T-helper 17 cell (primary cell): ENCODE results near the gene DIP2C. TPM values are rescaled to one million over a fixed set of nuclear protein-coding genes. Genes with fewer than 3 reads are reported as not detected.

ENCODE experiments used
- ATAC-seq: fragments of 150-1000 bp; cut with Tn5 transposase; 2 replicates; pipeline ENCODE4 v1.10.0; 2021; ENCODE audit warnings: mild to moderate bottlenecking, moderate library complexity
- DNase-seq, 3 donors: peaks; one replicate each; pipeline versions ENCODE4 v3.0.0 to v3.0.0-alpha.2; 2020 to 2021
- H3K9me3 ChIP-seq: one replicate; pipeline ENCODE4 v1.7.0; 2013; ENCODE audit warnings: low read length, mild to moderate bottlenecking; ENCODE audit not compliant: control insufficient read depth, poor library complexity, severe bottlenecking
- H3K27ac Mint-ChIP-seq: one replicate; pipeline ENCODE4 v1.8.0; 2022; ENCODE audit warnings: mild to moderate bottlenecking, moderate library complexity, mixed read lengths
- H3K27me3 Mint-ChIP-seq: one replicate; pipeline ENCODE4 v1.8.0; 2022; ENCODE audit warnings: mixed read lengths
- H3K36me3 Mint-ChIP-seq: one replicate; pipeline ENCODE4 v1.8.0; 2022; ENCODE audit warnings: low read depth, mixed read lengths
- H3K4me1 Mint-ChIP-seq: one replicate; pipeline ENCODE4 v1.8.0; 2022; ENCODE audit warnings: mild to moderate bottlenecking, mixed read lengths
- H3K4me3 Mint-ChIP-seq: one replicate; pipeline ENCODE4 v1.8.0; 2022; ENCODE audit warnings: mild to moderate bottlenecking, moderate library complexity, mixed read lengths
- total RNA-seq, 4 donors: library from RNA in 2 of 4; stranded (reverse) in 2 of 4; gene quantifications; one replicate each; pipeline ENCODE4 v1.2.3 and lab custom pipeline; 2022 to 2026

The DIP2C gene
- total RNA-seq, 2 donors from 2014 or later: 4.1 to 6.0 TPM

DNA sequence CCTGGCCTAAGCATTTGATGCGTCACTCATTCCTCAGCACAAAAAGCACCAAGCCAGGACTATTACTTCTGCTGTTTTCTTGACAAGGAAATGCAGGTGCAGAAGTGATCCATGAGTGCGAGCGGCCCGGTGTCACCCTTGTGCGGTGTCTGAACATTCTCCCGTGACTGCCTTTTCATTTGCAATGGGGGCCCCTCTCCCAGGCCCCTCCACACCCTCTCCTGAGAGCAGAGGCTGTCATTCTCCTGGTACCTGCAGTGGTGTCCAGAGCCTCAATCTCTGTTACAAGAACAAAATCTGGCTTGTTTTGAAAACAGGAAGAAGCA lies 213.1 kb downstream of the DIP2C start:
- no peaks in the 10 kb centered on the region for H3K9me3 ChIP-seq
- Mint-ChIP-seq H3K27me3 (no peaks in the 10 kb centered on the region), H3K4me3 (no peak overlapping the region), H3K27ac (no peak overlapping the region), H3K4me1 (peaks cover 2% of the 10 kb centered on the region), H3K36me3 (no peaks in the 10 kb centered on the region)
- DNase-seq (no peak), ATAC-seq (no peak)

DNA sequence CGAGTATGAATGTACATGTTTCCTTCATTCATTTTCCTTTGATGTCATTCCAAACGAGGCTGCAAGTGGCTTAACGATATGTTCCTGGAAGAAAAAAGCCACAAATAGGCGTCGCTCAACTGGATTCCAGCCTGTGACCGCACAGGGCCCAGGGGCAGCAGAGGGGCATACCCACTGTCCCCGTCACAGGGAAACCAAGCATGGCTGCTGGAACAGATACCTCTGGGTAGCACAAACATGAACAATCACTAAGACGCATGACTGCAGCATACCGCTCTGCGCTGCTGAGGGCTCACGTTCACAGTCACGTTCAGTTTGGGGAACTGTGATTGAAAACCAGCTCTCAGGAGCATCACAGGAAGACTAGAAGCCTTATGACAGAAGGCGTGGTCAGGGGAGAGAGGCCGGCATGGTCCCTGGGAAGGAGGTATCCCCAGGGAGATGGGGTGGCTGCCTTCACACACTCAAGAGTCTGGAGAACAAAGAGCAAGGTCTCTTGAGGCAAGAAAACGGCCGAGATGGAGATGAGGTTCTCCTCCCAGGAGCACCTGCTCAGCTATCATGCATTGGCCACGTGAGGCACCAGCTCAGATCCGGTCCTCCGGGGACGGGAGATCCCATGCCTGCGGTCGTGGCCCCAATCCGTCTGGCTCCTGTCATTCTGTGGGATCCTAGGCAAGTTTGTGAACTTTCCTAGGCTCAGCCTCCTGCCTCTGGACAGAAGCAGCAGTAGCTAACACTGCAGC lies 213.6 kb downstream of the DIP2C start:
- Mint-ChIP-seq H3K27ac (no peak overlapping the region), H3K36me3 (no peaks in the 10 kb centered on the region), H3K4me1 (peaks cover 3% of the 10 kb centered on the region), H3K27me3 (no peaks in the 10 kb centered on the region), H3K4me3 (no peak overlapping the region)
- no peaks in the 10 kb centered on the region for H3K9me3 ChIP-seq
- DNase-seq: no peak
- ATAC-seq: no peak

GRCh38 chr10:474946-475345 lies 214.5 kb downstream of the DIP2C start:
- DNase-seq: no peak
- Mint-ChIP-seq H3K4me3 (no peak overlapping the region), H3K4me1 (peaks cover 10% of the 10 kb centered on the region)

GRCh38 chr10:474406-474805 lies 215.1 kb downstream of the DIP2C start:
- peaks cover 14% of the 10 kb centered on the region for H3K4me1 Mint-ChIP-seq
- H3K27ac Mint-ChIP-seq: no peak overlapping the region
- H3K27me3 Mint-ChIP-seq: no peaks in the 10 kb centered on the region
- H3K4me3 Mint-ChIP-seq: no peak overlapping the region
- ATAC-seq (no peak), DNase-seq (no peak)
- no peaks in the 10 kb centered on the region for H3K36me3 Mint-ChIP-seq
- no peaks in the 10 kb centered on the region for H3K9me3 ChIP-seq

More at GRCh38 chr10:474946-475345, 214.5 kb downstream of the DIP2C start:
- no peaks in the 10 kb centered on the region for H3K36me3 Mint-ChIP-seq
- ATAC-seq: no peak
- H3K27ac Mint-ChIP-seq: no peak overlapping the region
- no peaks in the 10 kb centered on the region for H3K27me3 Mint-ChIP-seq
- H3K9me3 ChIP-seq: no peaks in the 10 kb centered on the region

DNA sequence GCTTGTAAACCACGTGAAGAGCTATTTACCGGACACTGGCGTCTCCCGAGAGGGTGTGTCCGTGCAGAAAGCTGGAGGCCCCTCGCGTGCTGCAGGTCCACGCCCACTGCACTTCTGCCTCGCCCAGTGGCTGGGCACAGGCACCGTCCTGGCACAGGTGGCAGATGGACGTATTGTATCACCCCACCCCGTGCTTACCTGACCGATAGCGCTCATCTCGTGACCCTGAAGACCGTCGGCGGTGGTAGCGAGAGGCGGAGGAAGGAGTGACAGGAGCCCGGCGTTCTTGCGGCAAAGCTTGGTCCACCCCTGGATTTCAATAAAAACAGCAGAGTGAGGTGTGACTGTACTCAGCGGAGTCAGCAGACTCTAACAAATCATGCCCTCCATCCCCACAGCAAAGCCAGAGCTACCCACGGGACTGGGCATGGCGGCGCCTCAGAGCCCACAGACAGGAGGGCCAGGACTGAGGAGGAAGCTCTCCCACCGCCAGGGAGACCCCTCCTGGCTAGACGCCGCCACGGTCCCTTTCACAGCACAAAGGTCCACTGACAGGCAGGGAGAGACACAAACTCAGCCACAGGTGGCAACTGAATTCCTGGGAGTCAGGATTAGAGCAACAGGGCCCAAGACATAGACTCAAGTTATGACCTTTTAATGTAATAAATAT lies 217.1 kb downstream of the DIP2C start:
- Mint-ChIP-seq H3K27me3 (no peaks in the 10 kb centered on the region), H3K4me3 (no peak overlapping the region), H3K27ac (no peak overlapping the region), H3K36me3 (no peaks in the 10 kb centered on the region), H3K4me1 (peaks cover 17% of the 10 kb centered on the region)
- H3K9me3 ChIP-seq: no peaks in the 10 kb centered on the region
- ATAC-seq (no peak), DNase-seq (no peak)

DNA sequence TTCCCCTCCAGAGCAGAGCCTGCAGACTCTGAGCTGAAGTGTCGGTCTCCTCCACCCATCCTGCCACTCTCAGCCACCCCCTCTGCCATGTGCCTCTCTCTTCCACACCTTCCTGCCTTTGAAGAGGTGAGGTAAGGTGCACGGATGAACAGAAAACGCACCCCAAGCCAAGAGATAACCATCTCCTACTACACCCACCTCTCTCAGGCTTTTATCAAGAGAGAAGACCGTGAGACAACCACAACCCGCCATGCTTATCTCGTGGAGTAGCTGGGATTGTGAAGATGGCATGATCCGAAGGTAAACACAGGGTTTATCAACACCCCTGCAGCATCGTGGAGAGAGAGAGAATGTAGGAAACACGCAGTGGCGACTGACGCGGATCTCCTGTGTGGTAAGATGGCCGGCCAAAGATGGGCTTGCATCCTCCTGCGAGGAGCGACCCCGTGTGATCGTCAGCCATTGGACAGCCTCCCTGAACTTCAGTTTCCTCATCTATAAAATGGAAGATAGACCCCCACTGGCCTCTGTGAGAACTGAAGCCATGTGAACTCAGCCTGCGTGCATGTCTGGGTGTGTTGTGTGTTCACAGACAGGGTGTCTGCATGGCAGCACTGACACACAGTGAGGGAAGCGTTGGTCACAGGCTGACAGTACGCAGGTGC lies 219.0 kb downstream of the DIP2C start:
- Mint-ChIP-seq H3K36me3 (no peaks in the 10 kb centered on the region), H3K27ac (peak overlapping the region; percentile 61), H3K4me1 (peaks cover 17% of the 10 kb centered on the region), H3K27me3 (no peaks in the 10 kb centered on the region), H3K4me3 (peak overlapping the region; percentile 6)
- ATAC-seq (peak; percentile 83), DNase-seq (peak in 2 of 3 donors; percentile 14 to 22)
- H3K9me3 ChIP-seq: no peaks in the 10 kb centered on the region

- no peaks in the 10 kb centered on the region for H3K36me3 Mint-ChIP-seq
- peak overlapping the region; percentile 61 for H3K27ac Mint-ChIP-seq
- DNase-seq (no peak), ATAC-seq (no peak)
- H3K9me3 ChIP-seq: no peaks in the 10 kb centered on the region
- no peaks in the 10 kb centered on the region for H3K27me3 Mint-ChIP-seq
- H3K4me3 Mint-ChIP-seq: peak overlapping the region; percentile 6
- H3K4me1 Mint-ChIP-seq: peaks cover 17% of the 10 kb centered on the region
These were observed 219.5 kb downstream of the DIP2C start for GRCh38 chr10:469947-470338.

- no peak overlapping the region for H3K27ac Mint-ChIP-seq
- peaks cover 3% of the 10 kb centered on the region for H3K36me3 Mint-ChIP-seq
- H3K27me3 Mint-ChIP-seq: no peaks in the 10 kb centered on the region
- no peak overlapping the region for H3K4me3 Mint-ChIP-seq
- H3K9me3 ChIP-seq: no peaks in the 10 kb centered on the region
- no peak for DNase-seq
- peaks cover 6% of the 10 kb centered on the region for H3K4me1 Mint-ChIP-seq
- ATAC-seq: no peak
These were observed 229.7 kb downstream of the DIP2C start for GRCh38 chr10:459743-460142.

DNA sequence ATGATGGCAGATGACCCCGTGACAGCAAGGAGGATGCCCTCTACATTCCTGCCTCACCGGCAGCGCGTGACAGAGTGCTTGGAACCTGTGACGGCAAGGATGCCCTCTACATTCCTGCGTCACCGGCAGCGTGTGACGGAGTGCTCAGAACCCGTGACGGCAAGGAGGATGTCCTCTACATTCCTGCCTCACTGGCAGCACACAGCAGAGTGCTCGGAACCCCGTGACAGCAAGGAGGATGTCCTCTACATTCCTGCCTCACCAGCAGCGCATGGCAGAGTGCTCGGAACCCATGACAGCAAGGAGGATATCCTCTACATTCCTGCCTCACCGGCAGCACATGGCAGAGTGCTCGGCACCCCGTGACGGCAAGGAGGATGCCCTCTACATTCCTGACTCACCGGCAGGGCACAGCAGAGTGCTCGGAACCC lies 231.0 kb downstream of the DIP2C start:
- H3K4me1 Mint-ChIP-seq: peaks cover 7% of the 10 kb centered on the region
- no peak for DNase-seq
- H3K9me3 ChIP-seq: no peaks in the 10 kb centered on the region
- H3K4me3 Mint-ChIP-seq: no peak overlapping the region
- peaks cover 2% of the 10 kb centered on the region for H3K36me3 Mint-ChIP-seq
- no peak overlapping the region for H3K27ac Mint-ChIP-seq
- no peak for ATAC-seq
- no peaks in the 10 kb centered on the region for H3K27me3 Mint-ChIP-seq

- DNase-seq (no peak), ATAC-seq (no peak)
- Mint-ChIP-seq H3K4me1 (peaks cover 19% of the 10 kb centered on the region), H3K27me3 (no peaks in the 10 kb centered on the region), H3K27ac (no peak overlapping the region), H3K4me3 (no peak overlapping the region), H3K36me3 (peaks cover 4% of the 10 kb centered on the region)
- H3K9me3 ChIP-seq: no peaks in the 10 kb centered on the region
These were observed 233.0 kb downstream of the DIP2C start for GRCh38 chr10:456486-456885.

DNA sequence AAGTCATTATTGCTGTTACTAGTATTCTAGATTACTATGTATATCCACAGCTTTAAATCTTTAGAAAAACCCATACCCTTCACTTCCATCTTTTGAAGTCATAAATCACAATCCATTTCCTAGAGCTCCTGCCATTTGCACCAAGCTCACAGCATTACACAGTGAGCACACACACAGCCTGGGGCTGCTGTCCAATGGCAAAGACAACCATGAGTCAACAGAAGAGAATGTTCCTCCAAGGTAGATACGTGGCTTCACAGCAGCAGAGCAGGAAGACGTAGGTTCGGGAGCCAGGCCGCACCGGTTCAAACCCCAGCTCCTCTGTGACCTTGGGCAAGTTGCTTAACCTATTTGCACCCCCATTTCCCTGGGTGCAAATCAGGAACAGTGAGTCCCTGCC lies 234.6 kb downstream of the DIP2C start:
- peak overlapping the region; percentile 56 for H3K27ac Mint-ChIP-seq
- H3K4me3 Mint-ChIP-seq: no peak overlapping the region
- no peak for ATAC-seq
- H3K4me1 Mint-ChIP-seq: peaks cover 28% of the 10 kb centered on the region
- H3K36me3 Mint-ChIP-seq: peaks cover 4% of the 10 kb centered on the region
- DNase-seq: no peak
- H3K9me3 ChIP-seq: no peaks in the 10 kb centered on the region
- H3K27me3 Mint-ChIP-seq: no peaks in the 10 kb centered on the region

GRCh38 chr10:453647-454046 lies 235.8 kb downstream of the DIP2C start:
- no peaks in the 10 kb centered on the region for H3K27me3 Mint-ChIP-seq
- H3K27ac Mint-ChIP-seq: no peak overlapping the region
- ATAC-seq (no peak), DNase-seq (no peak)
- no peak overlapping the region for H3K4me3 Mint-ChIP-seq
- peaks cover 30% of the 10 kb centered on the region for H3K4me1 Mint-ChIP-seq
- H3K36me3 Mint-ChIP-seq: peaks cover 4% of the 10 kb centered on the region
- no peaks in the 10 kb centered on the region for H3K9me3 ChIP-seq

GRCh38 chr10:452512-453426 lies 236.7 kb downstream of the DIP2C start:
- ATAC-seq (no peak), DNase-seq (no peak)
- Mint-ChIP-seq H3K36me3 (peaks cover 4% of the 10 kb centered on the region), H3K27me3 (no peaks in the 10 kb centered on the region), H3K4me1 (peaks cover 30% of the 10 kb centered on the region), H3K4me3 (peak overlapping the region; percentile 28), H3K27ac (no peak overlapping the region)
- no peaks in the 10 kb centered on the region for H3K9me3 ChIP-seq
